Measurements from ENCODE around the gene COMTD1. TPM values are rescaled to one million over a fixed set of nuclear protein-coding genes. Genes with fewer than 3 reads are reported as not detected.
A peak's percentile ranks its signal among the peaks of the same experiment; 100 is the strongest.

The COMTD1 gene
- polyA plus RNA-seq, 1 donor (not counting 4 experiments of a cell fraction or from before 2014, with no cell fraction given) = 6.2 TPM

GRCh38 chr10:75234683-75235374 lies 928 bp downstream of the COMTD1 start:
- H3K79me2 ChIP-seq (ENCODE audit: control insufficient read depth, insufficient read depth, low read length) = peaks cover 7% of the 10 kb centered on the region
- H3K4me1 ChIP-seq (ENCODE audit: control insufficient read depth, extremely low read depth, insufficient read depth, low read length) = peaks cover 22% of the 10 kb centered on the region
- no peaks in the 10 kb centered on the region for H3K9me1 ChIP-seq (ENCODE audit: control insufficient read depth, extremely low read depth, insufficient read depth, low read length)
- peak overlapping the region; percentile 78 for H2AFZ ChIP-seq (ENCODE audit: control insufficient read depth, low read length)
- peak overlapping the region; percentile 56 for H3K27ac ChIP-seq (ENCODE audit: control insufficient read depth, insufficient read depth, low read length)
- DNase-seq (ENCODE audit: low read depth, low spot score) (no peak), FAIRE-seq (no peak)
- no peaks in the 10 kb centered on the region for H3K27me3 ChIP-seq (ENCODE audit: control insufficient read depth, extremely low read depth, insufficient read depth, low read length)
- dilution Hi-C loops (cut with MboI; ENCODE audit: extremely low pct_ligation_motif_present, low sequenced_read_pairs) = no loop called here
- peak overlapping the region; percentile 79 for H3K9ac ChIP-seq (ENCODE audit: control insufficient read depth, extremely low read depth, insufficient read depth, low read length)
- no peak for TF ChIP-seq EZH2 (IDR thresholded peaks at IDR 0.05; ENCODE audit: low read length)
- TF ChIP-seq CTCF (optimal IDR thresholded peaks at IDR 0.05 in 1 of 3, IDR thresholded peaks at IDR 0.05 in 1 of 3, conservative IDR thresholded peaks at IDR 0.05 in 1 of 3; ENCODE audit: extremely low read depth in 1 of 3, insufficient read depth in 2 of 3, low read length in 3 of 3) = peak in 1 of 3 experiments; percentile 20
- peak overlapping the region; percentile 88 for H3K4me2 ChIP-seq (ENCODE audit: control insufficient read depth, extremely low read depth, insufficient read depth, low read depth, low read length)
- peak overlapping the region; percentile 59 to 75 (median 71) for H3K4me3 ChIP-seq (ENCODE audit: control insufficient read depth in 2 of 3, extremely low read depth in 1 of 3, insufficient read depth in 2 of 3, low read depth in 1 of 3, low read length in 3 of 3)
- peaks cover 16 to 21% of the 10 kb centered on the region in 2 experiments for H3K36me3 ChIP-seq (ENCODE audit: control insufficient read depth in 2 of 2, extremely low read depth in 1 of 2, insufficient read depth in 2 of 2, low read length in 2 of 2)
- H4K20me1 ChIP-seq (ENCODE audit: control insufficient read depth, extremely low read depth, insufficient read depth, low read length) = peaks cover 9% of the 10 kb centered on the region
- no peaks in the 10 kb centered on the region for H3K9me3 ChIP-seq (ENCODE audit: control insufficient read depth, low read depth, low read length)

GRCh38 chr10:75234017-75234682 lies 1.6 kb downstream of the COMTD1 start:
- FAIRE-seq = no peak
- H3K9me1 ChIP-seq (ENCODE audit: control insufficient read depth, extremely low read depth, insufficient read depth, low read length) = no peaks in the 10 kb centered on the region
- peaks cover 22% of the 10 kb centered on the region for H3K4me1 ChIP-seq (ENCODE audit: control insufficient read depth, extremely low read depth, insufficient read depth, low read length)
- no peaks in the 10 kb centered on the region for H3K27me3 ChIP-seq (ENCODE audit: control insufficient read depth, extremely low read depth, insufficient read depth, low read length)
- peaks cover 11% of the 10 kb centered on the region for H3K79me2 ChIP-seq (ENCODE audit: control insufficient read depth, insufficient read depth, low read length)
- dilution Hi-C loops (cut with MboI; ENCODE audit: extremely low pct_ligation_motif_present, low sequenced_read_pairs) = no loop called here
- H2AFZ ChIP-seq (ENCODE audit: control insufficient read depth, low read length) = peak overlapping the region; percentile 78
- peak overlapping the region; percentile 88 for H3K4me2 ChIP-seq (ENCODE audit: control insufficient read depth, extremely low read depth, insufficient read depth, low read depth, low read length)
- no peak for DNase-seq (ENCODE audit: low read depth, low spot score)
- H3K36me3 ChIP-seq (ENCODE audit: control insufficient read depth in 2 of 2, extremely low read depth in 1 of 2, insufficient read depth in 2 of 2, low read length in 2 of 2) = peaks cover 16 to 23% of the 10 kb centered on the region in 2 experiments
- peaks cover 12% of the 10 kb centered on the region for H4K20me1 ChIP-seq (ENCODE audit: control insufficient read depth, extremely low read depth, insufficient read depth, low read length)
- TF ChIP-seq CTCF (optimal IDR thresholded peaks at IDR 0.05 in 1 of 3, IDR thresholded peaks at IDR 0.05 in 1 of 3, conservative IDR thresholded peaks at IDR 0.05 in 1 of 3; ENCODE audit: extremely low read depth in 1 of 3, insufficient read depth in 2 of 3, low read length in 3 of 3) (no peak), EZH2 (IDR thresholded peaks at IDR 0.05; ENCODE audit: low read length) (no peak)
- peak overlapping the region; percentile 59 to 75 (median 71) for H3K4me3 ChIP-seq (ENCODE audit: control insufficient read depth in 2 of 3, extremely low read depth in 1 of 3, insufficient read depth in 2 of 3, low read depth in 1 of 3, low read length in 3 of 3)
- H3K9ac ChIP-seq (ENCODE audit: control insufficient read depth, extremely low read depth, insufficient read depth, low read length) = peak overlapping the region; percentile 79
- H3K9me3 ChIP-seq (ENCODE audit: control insufficient read depth, low read depth, low read length) = no peaks in the 10 kb centered on the region
- peak overlapping the region; percentile 57 for H3K27ac ChIP-seq (ENCODE audit: control insufficient read depth, insufficient read depth, low read length)
